ENCODE measurements around the gene KRTAP21-1.

The KRTAP21-1 gene

DNA sequence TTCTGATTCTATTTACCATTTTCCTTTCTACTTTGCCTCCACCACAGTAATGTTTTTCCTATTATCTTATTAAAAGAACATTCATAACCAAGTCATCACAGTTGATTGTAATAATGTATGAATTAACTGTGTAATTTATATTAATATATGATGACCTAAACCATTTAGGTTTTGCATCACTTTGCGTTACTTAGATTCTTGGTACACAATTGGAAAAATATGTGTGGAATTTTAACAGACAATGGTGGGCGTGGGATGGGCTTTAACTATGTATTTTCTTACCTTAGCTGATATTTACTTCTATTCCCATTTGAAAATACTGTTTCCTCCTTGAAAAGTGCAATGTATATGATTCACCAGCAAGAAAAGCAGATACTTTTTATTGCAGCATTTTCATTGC, 40.3 kb downstream of the KRTAP21-1 start:
- H3K4me3 ChIP-seq (ENCODE audit: low read depth, low read length), result no peak overlapping the region
- no peak for TF ChIP-seq CTCF (IDR thresholded peaks at IDR 0.05; ENCODE audit: borderline replicate concordance, insufficient read depth, low read depth, low read length)

DNA sequence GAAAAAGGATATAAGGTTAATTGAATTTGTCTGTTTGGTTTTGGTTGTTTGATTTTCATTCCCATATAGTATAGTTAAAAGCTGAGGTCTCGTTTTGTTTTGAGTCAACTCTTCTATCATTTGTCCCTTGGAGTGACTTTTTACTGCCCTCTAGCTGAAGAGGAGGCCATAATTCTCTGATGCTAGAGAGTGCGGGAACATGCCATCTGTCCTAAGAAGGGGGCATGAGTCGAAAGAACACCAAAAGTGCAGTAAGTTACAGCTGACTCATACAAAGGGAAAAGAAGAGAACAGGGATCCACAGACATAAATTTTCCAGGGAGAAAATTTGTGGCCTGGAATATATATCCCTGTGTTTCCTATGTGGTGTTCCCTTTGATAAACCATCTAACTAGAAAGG, 40.8 kb downstream of the KRTAP21-1 start:
- TF ChIP-seq CTCF (IDR thresholded peaks at IDR 0.05; ENCODE audit: borderline replicate concordance, insufficient read depth, low read depth, low read length), result no peak
- H3K4me3 ChIP-seq (ENCODE audit: low read depth, low read length), result no peak overlapping the region

- H3K4me3 ChIP-seq (ENCODE audit: low read depth, low read length), result no peak overlapping the region
- no peak for TF ChIP-seq CTCF (IDR thresholded peaks at IDR 0.05; ENCODE audit: borderline replicate concordance, insufficient read depth, low read depth, low read length)
These were observed 41.5 kb downstream of the KRTAP21-1 start for GRCh38 chr21:30713766-30714165.

GRCh38 chr21:30710499-30710898, 44.7 kb downstream of the KRTAP21-1 start:
- no peak for TF ChIP-seq CTCF (IDR thresholded peaks at IDR 0.05; ENCODE audit: borderline replicate concordance, insufficient read depth, low read depth, low read length)

DNA sequence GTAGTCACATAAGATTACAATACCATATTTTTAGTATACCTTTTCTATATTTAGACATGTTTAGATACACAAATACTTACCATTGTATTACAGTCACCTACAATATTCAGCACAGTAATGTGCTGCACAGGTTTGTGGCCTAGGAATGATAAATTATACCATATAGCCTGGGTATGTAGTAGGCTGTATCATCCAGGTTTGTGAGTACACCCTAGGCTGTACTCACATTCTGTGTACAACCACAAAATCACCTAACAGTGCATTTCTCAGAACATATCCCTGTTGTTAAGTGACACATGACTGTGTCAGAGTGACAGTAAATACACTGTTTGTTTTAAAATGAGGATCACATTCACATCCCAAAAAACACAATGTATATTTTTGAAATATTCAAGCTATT, 47.8 kb downstream of the KRTAP21-1 start:
- H3K4me3 ChIP-seq (ENCODE audit: low read depth, low read length), result no peak overlapping the region
- no peak for TF ChIP-seq CTCF (IDR thresholded peaks at IDR 0.05; ENCODE audit: borderline replicate concordance, insufficient read depth, low read depth, low read length)

More at GRCh38 chr21:30710499-30710898, 44.7 kb downstream of the KRTAP21-1 start:
- no peak overlapping the region for H3K4me3 ChIP-seq (ENCODE audit: low read depth, low read length)
